ENCODE data around the gene PLCB2. TPM values are rescaled to one million over a fixed set of nuclear protein-coding genes. Genes with fewer than 3 reads are reported as not detected.

Gene PLCB2
- total RNA-seq, 3 donors from 2014 or later: 9.9 to 21.8 (median 17.4) TPM

DNA sequence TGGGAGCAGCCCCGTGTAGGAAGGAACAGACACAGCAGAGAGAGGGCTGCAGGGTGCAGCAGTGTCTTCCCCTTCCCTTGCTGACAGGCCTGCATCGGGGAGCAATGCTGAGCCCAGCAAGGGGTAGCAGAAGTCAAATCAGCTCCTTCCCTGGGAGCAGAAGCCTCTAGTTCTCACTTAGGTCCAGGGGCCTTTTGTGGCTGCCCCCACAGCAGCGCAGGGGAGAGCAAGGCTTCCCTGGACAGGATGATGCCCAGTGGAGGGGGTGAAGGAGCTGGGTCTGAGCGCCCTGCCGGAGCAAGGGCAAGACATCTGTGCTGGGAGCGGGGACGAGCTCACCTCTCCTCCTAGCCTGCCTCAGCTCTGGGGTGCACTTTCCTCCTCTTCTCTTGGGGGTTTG lies 827 bp downstream of the PLCB2 start:
- no peaks in the 10 kb centered on the region for H3K4me1 ChIP-seq (ENCODE audit: low read depth)
- peak; percentile 16 for ATAC-seq
- H3K9me3 ChIP-seq: no peaks in the 10 kb centered on the region
- TF ChIP-seq, protein P1, sequence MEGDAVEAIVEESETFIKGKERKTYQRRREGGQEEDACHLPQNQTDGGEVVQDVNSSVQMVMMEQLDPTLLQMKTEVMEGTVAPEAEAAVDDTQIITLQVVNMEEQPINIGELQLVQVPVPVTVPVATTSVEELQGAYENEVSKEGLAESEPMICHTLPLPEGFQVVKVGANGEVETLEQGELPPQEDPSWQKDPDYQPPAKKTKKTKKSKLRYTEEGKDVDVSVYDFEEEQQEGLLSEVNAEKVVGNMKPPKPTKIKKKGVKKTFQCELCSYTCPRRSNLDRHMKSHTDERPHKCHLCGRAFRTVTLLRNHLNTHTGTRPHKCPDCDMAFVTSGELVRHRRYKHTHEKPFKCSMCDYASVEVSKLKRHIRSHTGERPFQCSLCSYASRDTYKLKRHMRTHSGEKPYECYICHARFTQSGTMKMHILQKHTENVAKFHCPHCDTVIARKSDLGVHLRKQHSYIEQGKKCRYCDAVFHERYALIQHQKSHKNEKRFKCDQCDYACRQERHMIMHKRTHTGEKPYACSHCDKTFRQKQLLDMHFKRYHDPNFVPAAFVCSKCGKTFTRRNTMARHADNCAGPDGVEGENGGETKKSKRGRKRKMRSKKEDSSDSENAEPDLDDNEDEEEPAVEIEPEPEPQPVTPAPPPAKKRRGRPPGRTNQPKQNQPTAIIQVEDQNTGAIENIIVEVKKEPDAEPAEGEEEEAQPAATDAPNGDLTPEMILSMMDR (IDR thresholded peaks at IDR 0.05): no peak
- intact Hi-C loops (cut with DNase I, micrococcal nuclease): no loop called here
- H3K36me3 ChIP-seq (ENCODE audit: low read depth): no peaks in the 10 kb centered on the region
- peak in 1 of 3 donors; percentile 33 for DNase-seq
- no peak overlapping the region for H3K4me3 ChIP-seq

DNA sequence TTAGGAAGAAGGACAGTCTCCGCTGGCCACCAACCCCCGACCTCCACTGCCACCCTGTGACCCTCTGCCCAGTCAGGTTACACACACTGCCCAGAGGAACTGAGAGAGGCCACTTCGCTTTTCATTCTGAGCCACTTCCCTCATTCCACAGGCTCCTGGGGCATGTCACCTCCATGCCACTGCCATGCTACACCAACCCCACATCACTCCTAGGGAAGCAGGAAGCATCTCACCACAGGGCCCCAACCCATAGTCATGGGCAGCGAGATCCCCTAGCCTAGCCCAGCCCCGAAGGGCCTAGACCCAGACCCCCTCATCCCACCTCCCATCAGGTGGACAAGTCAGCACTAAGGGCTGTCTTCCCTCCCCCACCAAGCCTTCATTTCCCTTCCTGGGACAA lies 1.4 kb downstream of the PLCB2 start:
- Histone ChIP-seq H3K4me1 (ENCODE audit: low read depth) (no peaks in the 10 kb centered on the region), H3K36me3 (ENCODE audit: low read depth) (no peaks in the 10 kb centered on the region), H3K9me3 (no peaks in the 10 kb centered on the region), H3K4me3 (no peak overlapping the region)
- TF ChIP-seq, protein P1 (IDR thresholded peaks at IDR 0.05): no peak
- ATAC-seq (no peak), DNase-seq (peak in 1 of 3 donors; percentile 20)
- intact Hi-C loops (cut with DNase I, micrococcal nuclease): no loop called here

DNA sequence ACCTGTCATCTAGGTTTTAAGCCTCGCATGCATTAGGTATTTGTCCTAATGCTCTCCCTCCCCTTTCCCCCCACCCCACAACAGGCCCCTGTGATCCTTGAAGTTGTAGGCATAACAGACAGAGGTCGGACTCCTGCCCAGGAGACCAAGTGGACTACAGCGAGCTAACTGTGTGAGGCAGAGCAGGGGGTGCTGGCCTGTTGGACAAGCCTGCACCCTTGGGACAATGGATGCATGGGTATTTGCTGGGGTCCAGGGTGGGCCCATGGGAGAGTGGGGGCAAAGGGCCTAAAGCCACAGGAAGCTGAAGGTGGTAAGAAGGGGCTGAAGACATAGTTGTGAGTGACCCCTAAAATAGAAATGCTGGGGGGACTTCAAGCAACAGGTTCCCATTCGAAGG lies 2.5 kb downstream of the PLCB2 start:
- Histone ChIP-seq H3K9me3 (peaks cover 1% of the 10 kb centered on the region), H3K4me1 (ENCODE audit: low read depth) (no peaks in the 10 kb centered on the region), H3K4me3 (no peak overlapping the region), H3K36me3 (ENCODE audit: low read depth) (no peaks in the 10 kb centered on the region)
- no peak for DNase-seq
- no peak for ATAC-seq
- intact Hi-C loops (cut with DNase I, micrococcal nuclease): no loop called here
- TF ChIP-seq, protein P1 (IDR thresholded peaks at IDR 0.05): no peak

DNA sequence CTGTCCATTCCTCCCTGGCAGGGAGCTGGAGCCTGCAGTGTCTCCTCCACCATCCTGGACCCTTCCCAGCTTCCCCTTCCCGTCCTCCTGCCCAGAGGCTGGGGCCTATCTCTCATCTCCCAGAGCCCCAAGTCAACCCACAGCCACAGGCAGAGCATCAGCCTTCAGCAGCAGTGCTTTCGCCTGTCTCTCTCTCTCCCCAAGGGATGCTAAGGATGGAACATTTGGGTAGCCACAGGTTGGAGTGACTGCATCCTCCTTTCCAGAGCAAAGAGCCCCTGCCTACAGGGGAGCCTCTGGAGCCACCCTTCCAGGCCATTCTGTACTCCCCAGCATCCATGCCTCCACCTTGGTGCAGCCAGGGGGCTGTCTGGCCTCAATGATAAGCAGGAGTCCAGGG lies 4.2 kb downstream of the PLCB2 start:
- Histone ChIP-seq H3K36me3 (ENCODE audit: low read depth) (no peaks in the 10 kb centered on the region), H3K4me3 (no peak overlapping the region), H3K4me1 (ENCODE audit: low read depth) (no peaks in the 10 kb centered on the region), H3K9me3 (peaks cover 2% of the 10 kb centered on the region)
- TF ChIP-seq, protein P1 (IDR thresholded peaks at IDR 0.05): no peak
- ATAC-seq: no peak
- DNase-seq: peak in 1 of 3 donors; percentile 12
- intact Hi-C loops (cut with DNase I, micrococcal nuclease): no loop called here

DNA sequence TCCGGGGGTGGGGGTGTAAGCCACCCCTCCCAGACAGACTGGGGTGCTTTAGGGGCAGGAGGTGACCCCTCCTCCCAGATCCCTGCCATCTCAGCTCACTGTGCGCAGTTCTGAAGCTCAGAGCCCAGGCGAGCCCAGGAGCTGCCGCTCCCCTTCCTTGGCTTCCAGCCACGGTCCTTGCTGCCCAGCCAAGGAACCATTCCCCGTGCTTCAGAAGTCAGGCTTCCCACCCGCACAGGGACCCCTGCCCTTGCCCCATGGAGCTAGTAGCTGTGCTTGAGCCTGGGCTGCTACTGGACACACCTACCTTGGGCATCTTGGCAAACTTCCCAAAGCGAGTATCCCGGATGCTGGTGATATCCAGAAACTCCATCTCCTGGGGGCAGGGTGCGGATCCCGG lies 4.8 kb downstream of the PLCB2 start:
- H3K36me3 ChIP-seq (ENCODE audit: low read depth): no peaks in the 10 kb centered on the region
- peak in 1 of 3 donors; percentile 22 for DNase-seq
- intact Hi-C loops (cut with DNase I, micrococcal nuclease): no loop called here
- peaks cover 2% of the 10 kb centered on the region for H3K9me3 ChIP-seq
- ATAC-seq: no peak
- TF ChIP-seq, protein P1 (IDR thresholded peaks at IDR 0.05): no peak
- no peaks in the 10 kb centered on the region for H3K4me1 ChIP-seq (ENCODE audit: low read depth)
- no peak overlapping the region for H3K4me3 ChIP-seq

DNA sequence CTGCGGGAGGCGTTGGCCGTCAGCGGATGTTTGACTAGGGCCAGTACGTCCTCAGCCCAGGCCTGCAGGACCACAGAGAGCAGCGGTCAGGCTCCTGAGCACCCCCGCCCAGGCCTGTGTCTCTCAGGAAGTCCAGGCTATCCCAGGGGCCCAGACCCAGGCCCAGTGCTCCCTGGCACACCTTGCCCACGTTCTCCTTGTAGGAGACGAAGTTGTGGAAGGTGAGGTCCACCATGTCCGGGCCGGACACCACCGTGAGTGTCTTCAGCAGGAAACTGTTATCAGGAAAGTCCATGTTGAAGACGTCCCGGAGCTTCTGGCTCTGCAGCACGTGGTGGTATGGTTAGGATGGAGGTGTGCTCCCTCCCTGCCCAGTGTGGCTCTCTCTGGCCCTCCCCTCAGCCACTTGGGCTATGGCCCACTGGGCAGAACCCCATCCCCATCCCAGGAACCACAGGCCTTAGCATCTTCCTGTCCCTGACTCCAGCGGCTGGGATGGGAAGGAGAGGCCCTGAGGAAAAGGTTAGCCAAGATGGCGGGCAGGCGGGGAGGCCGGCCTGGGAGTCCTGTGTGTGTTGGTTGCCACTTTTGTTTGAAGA lies 5.3 kb downstream of the PLCB2 start:
- TF ChIP-seq, protein P1 (IDR thresholded peaks at IDR 0.05): no peak
- Histone ChIP-seq H3K9me3 (peaks cover 2% of the 10 kb centered on the region), H3K4me3 (no peak overlapping the region), H3K36me3 (ENCODE audit: low read depth) (no peaks in the 10 kb centered on the region), H3K4me1 (ENCODE audit: low read depth) (no peaks in the 10 kb centered on the region)
- peak in 1 of 3 donors; percentile 13 for DNase-seq
- intact Hi-C loops (cut with DNase I, micrococcal nuclease): no loop called here
- no peak for ATAC-seq

All from mucosa of descending colon (tissue), 3 donors.